Measurements from ENCODE around the gene DUSP18.
A peak's percentile ranks its signal among the peaks of the same experiment; 100 is the strongest.

DUSP18 gene

DNA sequence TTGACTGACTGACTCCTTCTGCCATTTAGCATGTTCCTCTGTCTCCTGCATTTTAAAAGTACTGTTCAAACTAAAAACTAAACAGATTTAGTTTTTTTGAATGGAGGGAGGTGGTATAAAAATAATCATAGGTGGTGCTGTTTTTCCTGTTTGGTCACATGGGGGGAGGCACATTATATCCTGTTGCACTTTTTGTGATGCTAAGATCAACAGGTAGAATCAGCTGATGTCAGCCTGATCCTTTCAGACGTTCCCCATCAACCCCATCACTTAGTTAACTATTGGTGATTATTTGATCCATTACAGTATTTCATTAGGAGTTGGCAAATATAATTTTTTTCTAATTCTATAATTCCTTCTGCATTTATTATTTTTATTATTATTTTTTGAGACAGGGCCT lies 21.9 kb upstream of the DUSP18 start:
- TF ChIP-seq GATA2 (IDR thresholded peaks at IDR 0.05; ENCODE audit: low read depth, low read length): no peak
- no peak for TF ChIP-seq GATA3 (IDR thresholded peaks at IDR 0.05; ENCODE audit: low read depth, low read length)

DNA sequence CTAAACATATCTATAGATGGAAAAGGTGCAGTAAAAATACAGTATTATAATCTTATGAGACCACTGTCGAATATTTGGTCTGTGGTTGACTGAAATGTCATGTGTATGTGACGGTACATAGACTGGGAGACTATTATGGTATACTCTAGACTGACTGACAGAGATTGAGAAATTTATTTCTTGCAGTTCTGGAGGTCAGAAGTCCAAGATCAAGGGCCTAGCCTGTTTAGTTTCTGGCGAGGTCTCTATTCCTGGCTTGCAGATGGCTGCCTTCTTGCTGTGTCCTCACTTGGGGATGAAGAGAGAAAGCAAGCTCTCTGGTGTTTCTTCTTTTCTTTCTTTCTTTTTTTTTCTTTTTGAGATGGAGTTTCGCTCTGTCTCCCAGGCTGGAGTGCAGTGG lies 19.7 kb upstream of the DUSP18 start:
- TF ChIP-seq GATA2 (IDR thresholded peaks at IDR 0.05; ENCODE audit: low read depth, low read length): no peak
- TF ChIP-seq GATA3 (IDR thresholded peaks at IDR 0.05; ENCODE audit: low read depth, low read length): no peak

DNA sequence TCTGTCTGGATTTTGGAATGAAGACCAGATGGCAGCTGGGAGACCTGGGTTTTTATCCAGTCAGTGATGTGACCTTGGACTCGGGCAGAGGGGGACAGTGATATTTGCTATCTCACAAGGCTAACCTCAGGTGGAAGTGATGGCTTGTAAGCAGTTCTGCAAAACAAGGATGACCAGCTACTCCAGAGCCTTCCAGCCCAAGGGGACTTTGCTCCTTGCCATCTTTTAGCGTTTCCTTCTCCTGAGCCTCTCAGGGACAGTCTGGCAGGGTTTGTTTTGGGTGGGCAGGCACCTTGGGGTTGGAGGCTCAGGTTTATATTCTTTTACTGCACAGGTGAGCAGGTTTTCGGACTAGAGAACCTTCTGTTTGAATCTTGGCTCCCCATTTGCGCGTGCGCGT lies 17.5 kb upstream of the DUSP18 start:
- no peak for TF ChIP-seq GATA3 (IDR thresholded peaks at IDR 0.05; ENCODE audit: low read depth, low read length)
- TF ChIP-seq GATA2 (IDR thresholded peaks at IDR 0.05; ENCODE audit: low read depth, low read length): no peak

DNA sequence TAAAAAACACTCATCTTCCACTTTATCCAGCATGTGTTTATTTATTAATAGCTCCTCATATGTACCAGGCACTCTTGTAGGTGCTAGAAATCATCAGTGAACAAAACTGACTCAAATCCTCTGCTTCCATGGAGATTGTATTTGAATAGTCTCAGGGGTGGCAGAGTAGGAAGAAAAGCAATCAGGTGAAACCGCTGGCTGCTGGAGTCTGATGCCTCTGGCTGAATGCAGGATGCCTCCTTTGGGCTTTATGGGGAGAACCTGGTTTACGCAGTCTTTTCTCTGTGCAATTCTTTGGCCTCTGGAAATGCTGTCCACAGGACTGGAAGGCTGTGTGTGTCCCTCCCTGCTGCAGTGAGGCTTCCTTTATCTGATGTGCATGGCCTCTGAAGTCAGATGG lies 14.2 kb upstream of the DUSP18 start:
- no peak for TF ChIP-seq GATA2 (IDR thresholded peaks at IDR 0.05; ENCODE audit: low read depth, low read length)
- no peak for TF ChIP-seq GATA3 (IDR thresholded peaks at IDR 0.05; ENCODE audit: low read depth, low read length)

DNA sequence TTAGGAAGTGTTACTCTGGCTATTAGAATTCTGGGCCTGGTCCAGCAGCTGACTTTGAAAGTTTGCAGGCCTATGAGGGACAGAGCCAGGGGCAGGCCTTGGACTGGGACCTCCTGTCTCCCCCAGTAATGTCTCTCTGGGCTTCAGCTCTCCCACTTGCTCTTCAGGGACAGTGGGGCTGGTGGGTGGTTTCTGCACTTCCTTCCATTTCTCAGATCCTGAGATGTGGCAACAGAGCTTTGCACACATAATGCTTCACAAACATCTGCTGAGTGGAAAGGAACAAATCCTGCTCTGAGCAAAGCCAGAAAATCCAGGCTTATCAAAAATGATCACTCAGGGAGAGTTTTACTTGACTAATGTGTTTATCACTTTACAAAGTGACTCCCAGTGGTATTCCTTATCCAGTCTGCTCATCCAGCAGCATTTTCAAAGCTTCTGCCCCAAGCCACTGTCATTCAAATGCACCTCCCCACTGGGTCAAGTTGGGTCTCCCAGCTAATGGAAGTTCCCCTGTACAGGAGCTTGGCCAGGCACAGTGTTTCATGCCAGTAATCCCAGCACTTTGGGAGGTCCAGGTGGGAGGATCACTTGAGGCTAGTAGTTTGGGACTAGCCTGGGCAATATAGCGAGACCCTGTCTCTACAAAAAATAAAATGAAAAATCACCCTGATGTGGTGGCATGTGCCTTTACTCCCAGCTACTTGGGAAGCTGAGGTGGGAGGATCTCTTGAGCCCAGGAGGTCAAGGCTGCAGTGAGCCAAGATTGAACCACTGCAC lies 13.5 kb upstream of the DUSP18 start:
- TF ChIP-seq GATA2 (IDR thresholded peaks at IDR 0.05; ENCODE audit: low read depth, low read length): peak; percentile 63
- TF ChIP-seq GATA3 (IDR thresholded peaks at IDR 0.05; ENCODE audit: low read depth, low read length): 0 out of 2 replicates have a peak, but pooled peaks have one; percentile 20

DNA sequence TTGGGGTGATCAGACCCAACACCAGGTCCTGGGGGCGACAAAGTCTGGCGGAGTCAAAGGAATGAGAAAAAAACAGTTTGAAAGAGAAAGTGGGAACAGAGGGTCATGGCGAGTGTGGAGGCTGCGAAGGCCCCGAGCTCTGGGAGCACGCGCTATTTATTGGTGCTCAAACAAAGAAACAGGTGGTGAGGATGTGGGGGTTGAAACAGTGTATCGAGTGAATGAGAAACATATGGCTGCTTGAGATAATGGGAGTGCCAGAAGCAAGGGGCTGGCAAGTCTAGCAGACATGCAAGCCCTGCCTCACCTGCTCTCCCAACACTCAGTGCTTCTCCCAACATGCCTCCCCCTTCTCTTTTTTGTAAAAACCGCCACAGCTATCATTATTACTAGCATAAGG lies 7.8 kb upstream of the DUSP18 start:
- TF ChIP-seq GATA2 (IDR thresholded peaks at IDR 0.05; ENCODE audit: low read depth, low read length) (no peak), GATA3 (IDR thresholded peaks at IDR 0.05; ENCODE audit: low read depth, low read length) (no peak)

DNA sequence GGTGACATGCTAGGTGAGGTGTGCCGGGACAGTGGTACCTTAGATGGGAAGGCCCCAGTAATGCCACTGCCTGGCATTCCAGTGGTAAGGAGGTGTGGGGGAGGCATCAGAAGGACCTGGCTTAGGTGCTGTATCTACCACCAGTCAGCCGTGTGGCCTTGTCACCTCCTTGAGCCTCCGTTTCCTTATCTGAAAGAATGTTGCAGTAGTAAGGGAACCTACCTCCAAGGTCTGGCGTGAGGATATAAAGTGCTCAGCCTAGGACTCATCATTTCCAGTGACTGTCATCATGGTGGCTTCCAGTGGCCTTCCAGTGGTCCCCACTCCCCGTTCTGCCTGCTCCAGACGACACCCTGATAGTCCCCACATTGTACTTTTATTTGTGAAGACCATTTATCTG lies 6.8 kb upstream of the DUSP18 start:
- no peak for TF ChIP-seq GATA3 (IDR thresholded peaks at IDR 0.05; ENCODE audit: low read depth, low read length)
- TF ChIP-seq GATA2 (IDR thresholded peaks at IDR 0.05; ENCODE audit: low read depth, low read length): no peak

DNA sequence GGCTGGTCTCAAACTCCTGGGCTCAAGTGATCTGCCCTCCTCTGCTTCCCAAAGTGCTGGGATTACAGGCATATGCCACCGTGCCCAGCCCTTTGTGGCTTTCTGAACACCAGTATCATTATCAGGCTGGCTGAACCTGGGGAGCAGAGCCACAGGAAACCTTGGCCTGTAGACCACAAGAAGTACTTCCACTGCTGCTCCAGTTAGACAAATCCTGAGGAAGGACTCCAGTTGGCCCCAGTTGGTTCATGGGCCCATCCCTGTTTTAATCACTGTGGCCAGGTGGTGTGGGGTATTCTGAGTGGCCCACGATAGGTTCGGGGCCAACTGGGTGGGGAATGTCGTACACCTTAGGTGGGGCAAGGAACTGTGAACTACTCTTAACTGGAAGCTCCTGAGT lies 5.5 kb upstream of the DUSP18 start:
- no peak for TF ChIP-seq GATA3 (IDR thresholded peaks at IDR 0.05; ENCODE audit: low read depth, low read length)
- TF ChIP-seq GATA2 (IDR thresholded peaks at IDR 0.05; ENCODE audit: low read depth, low read length): no peak

DNA sequence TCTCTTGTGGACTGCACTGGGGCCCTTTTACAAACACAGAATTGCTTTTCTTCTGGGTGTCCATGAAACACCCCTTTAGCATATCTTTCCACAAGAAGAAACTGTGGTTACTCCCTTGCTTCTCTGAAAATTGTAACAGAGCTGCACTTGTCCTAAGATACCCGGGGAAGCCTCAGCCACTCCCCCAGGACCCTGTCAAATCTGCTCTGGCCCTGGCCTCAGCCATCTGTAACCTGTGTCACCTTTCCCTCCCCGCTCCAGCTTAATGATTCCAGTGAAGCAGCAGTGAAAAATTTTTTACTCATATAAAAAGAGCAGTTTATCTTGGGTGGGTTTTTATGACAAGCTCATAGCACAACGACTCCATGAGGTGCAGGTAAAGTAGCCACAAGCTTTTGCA lies 3.4 kb upstream of the DUSP18 start:
- no peak for TF ChIP-seq GATA3 (IDR thresholded peaks at IDR 0.05; ENCODE audit: low read depth, low read length)
- no peak for TF ChIP-seq GATA2 (IDR thresholded peaks at IDR 0.05; ENCODE audit: low read depth, low read length)

DNA sequence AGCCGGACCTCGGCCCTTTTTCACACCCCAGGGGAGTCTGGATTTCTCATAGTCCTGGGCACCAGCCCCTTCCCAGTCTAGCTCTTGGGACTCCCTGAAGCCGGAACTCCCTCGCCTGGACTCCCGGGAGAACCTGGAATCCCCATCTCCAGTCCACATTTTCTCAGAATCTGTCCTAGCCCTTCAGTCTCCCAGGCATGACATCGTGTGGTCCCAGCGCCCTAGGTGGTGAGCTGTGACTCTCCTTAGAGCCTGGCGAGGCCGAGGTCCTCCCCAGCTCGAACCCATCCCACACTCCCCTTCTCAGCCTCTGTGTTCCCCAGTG lies 673 bp upstream of the DUSP18 start:
- no peak for TF ChIP-seq GATA2 (IDR thresholded peaks at IDR 0.05; ENCODE audit: low read depth, low read length)
- TF ChIP-seq GATA3 (IDR thresholded peaks at IDR 0.05; ENCODE audit: low read depth, low read length): no peak

DNA sequence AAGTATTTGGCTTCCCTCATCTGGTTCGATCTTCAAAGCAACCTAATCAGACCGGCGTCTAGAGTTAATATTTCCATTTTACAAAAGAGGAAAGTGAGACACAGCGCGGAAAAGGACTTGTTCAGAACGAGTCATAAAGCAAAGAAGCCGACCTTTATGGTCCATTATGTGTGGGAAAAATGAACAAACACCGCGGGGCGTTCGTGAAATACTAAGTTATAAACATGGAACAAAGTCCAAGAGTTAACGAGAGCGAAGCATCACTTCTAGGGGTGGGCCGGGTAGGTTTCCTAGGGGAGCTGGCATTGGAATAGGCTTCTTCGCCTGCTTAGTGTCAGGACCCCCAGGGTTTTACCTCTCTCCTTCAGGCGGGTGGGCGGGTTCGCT lies 575 bp downstream of the DUSP18 start:
- TF ChIP-seq GATA3 (IDR thresholded peaks at IDR 0.05; ENCODE audit: low read depth, low read length) (no peak), GATA2 (IDR thresholded peaks at IDR 0.05; ENCODE audit: low read depth, low read length) (no peak)

DNA sequence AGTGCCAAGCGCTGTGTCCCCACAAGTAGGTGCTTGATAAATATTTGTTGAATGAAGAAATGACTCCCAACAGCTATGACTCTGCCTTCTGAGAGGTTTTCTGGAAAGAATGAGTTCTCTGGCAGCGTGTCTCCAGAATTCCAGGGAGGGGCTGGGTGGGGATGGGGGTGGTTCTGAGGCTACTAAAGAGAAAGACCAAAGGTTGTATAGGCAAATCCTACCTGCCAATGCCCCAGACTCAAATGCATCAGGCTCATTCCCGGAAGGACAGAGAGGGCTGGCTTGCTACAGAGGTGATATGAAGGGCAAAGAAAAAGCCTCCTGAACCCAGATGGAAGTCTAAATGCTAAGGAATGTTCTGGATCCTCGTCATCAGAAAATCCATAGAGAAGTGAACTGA lies 1.9 kb downstream of the DUSP18 start:
- no peak for TF ChIP-seq GATA3 (IDR thresholded peaks at IDR 0.05; ENCODE audit: low read depth, low read length)
- no peak for TF ChIP-seq GATA2 (IDR thresholded peaks at IDR 0.05; ENCODE audit: low read depth, low read length)

DNA sequence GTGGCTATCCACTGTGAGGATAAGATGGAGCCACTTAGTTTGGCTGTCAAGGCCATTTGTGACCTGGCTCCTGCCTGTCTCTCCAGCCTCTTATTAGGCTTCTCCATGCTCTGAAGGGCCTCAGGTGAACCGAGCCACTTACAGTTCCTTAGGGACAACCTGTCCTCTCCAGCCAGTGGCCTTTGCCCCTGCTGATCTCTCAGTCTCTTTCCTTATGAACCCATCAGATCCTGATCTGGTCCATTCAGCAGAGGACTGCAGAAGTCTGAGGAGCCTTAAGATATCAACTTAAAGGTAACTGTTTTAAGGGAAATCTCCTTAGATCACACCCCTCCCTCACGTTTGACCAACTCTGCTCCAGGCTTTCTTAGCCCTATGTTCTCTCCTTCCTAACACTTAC lies 2.4 kb downstream of the DUSP18 start:
- TF ChIP-seq GATA3 (IDR thresholded peaks at IDR 0.05; ENCODE audit: low read depth, low read length) (no peak), GATA2 (IDR thresholded peaks at IDR 0.05; ENCODE audit: low read depth, low read length) (no peak)

DNA sequence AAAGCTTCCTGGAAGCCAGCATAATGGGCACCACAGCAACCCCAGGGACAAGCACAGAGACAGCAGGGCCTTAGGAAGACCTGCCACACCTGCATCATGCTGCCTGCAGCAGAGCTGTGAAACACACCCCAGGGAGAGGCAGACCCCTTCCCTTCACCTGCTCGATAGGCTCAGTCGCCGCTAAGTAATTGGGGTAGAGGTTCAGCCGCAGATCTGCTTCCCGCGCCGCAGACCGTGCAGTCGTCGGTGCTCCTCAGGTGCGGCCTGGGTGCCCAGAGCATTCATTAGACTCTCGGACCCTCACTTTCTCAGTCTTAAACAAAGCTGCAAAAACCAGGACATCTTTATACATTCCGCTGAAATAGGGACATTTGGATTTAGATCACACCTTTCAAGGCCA lies 2.9 kb downstream of the DUSP18 start:
- TF ChIP-seq GATA3 (IDR thresholded peaks at IDR 0.05; ENCODE audit: low read depth, low read length) (no peak), GATA2 (IDR thresholded peaks at IDR 0.05; ENCODE audit: low read depth, low read length) (no peak)

DNA sequence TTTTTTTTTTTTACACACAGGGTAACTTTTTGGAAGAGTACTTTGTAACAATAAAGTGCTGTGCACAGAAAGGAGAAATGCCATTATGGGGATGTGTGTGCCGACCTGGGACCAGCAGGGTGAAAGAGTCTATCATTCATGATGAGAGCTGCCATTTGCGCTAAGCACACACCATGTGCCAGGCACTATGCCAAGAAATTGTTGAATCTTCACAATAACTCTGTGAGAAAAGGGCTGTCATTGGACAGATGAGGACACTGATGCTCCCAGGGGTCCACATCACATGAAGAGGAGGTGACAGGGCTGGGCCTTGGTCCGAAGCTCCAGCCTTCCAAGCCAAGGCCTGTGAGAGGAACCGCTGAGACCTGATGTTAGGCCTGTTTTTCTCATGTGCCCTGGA lies 5.6 kb downstream of the DUSP18 start:
- TF ChIP-seq GATA3 (IDR thresholded peaks at IDR 0.05; ENCODE audit: low read depth, low read length): no peak

DNA sequence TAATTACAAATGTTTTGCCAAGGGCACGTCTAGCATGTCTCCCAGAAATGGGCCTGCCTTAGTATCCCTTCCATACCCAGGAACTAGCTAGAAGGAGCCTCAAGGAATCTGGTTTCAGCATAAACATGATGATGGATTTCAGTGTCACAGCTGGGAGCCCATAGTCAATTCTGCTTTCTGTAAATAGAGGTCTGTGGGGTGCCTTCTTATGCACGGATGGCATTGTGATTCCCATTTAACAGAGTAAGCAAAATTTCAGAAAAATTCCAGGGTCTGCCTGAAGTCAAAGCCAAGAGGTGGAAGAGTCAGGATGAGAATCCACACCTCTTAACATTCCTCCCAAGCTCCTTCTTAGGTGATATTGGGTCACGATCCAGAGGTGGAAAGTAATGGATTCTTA lies 12.1 kb downstream of the DUSP18 start:
- TF ChIP-seq GATA2 (IDR thresholded peaks at IDR 0.05; ENCODE audit: low read depth, low read length) (no peak), GATA3 (IDR thresholded peaks at IDR 0.05; ENCODE audit: low read depth, low read length) (no peak)

Measured in SH-SY5Y (cell line).